Esophagus squamous epithelium (tissue), 4 donors: ENCODE results near the gene OCA2.

Source experiments
- CTCF ChIP-seq, 6 experiments: fragments of 450-650 bp in 4 of 6; fragments of 200-600 bp in 2 of 6; sonication (generic) in 2 of 6; IDR thresholded peaks; one replicate each; pipeline ENCODE4 v1.5.1; 2016 to 2019; ENCODE audit warnings: antibody characterized with exemption in 6 of 6, mild to moderate bottlenecking in 4 of 6, moderate library complexity in 4 of 6
- POLR2A ChIP-seq, 4 donors: fragments of 450-650 bp; IDR thresholded peaks; one replicate each; pipeline ENCODE4 v1.6.1; 2017; ENCODE audit warnings: antibody characterized with exemption in 4 of 4, mild to moderate bottlenecking in 4 of 4, moderate library complexity in 3 of 4

DNA sequence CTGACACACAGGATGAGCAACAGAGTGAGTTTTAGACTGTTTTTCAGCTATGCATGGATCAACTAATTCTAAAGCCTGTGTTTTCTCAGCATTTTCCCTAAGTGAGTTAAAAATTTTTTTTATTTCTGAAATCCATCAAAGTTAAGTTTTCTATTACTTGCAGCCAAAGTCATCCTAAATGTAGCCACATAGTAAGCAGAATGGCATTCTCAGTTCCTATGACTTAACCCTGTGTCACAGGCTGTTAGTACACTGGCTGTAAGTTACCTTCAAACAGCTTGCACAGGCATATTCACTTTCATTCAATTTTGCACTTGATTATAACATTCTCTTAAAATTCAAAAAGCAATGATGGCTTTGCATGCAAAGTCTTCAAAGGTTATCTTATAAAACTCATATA, 368.2 kb downstream of the OCA2 start:
- TF ChIP-seq CTCF (IDR thresholded peaks at IDR 0.05) (no peak), POLR2A (IDR thresholded peaks at IDR 0.05) (no peak)
